Dermis microvascular lymphatic vessel endothelial cell (primary cell): Measurements from ENCODE around the gene SLC22A3. TPM values are rescaled to one million over a fixed set of nuclear protein-coding genes. Genes with fewer than 3 reads are reported as not detected.

Source experiments
- DNase-seq, 2 donors: peaks; one replicate each; pipeline versions ENCODE4 v3.0.0 to v3.0.0-alpha.2; 2010; ENCODE audit warnings: low read depth in 2 of 2
- total RNA-seq: library from RNA; depleted of rRNA; stranded (reverse); fragments of >200 nt; gene quantifications from 2 replicates; pipeline ENCODE4 v1.2.1, GENCODE V29; 2014

Gene SLC22A3
- total RNA-seq, 1 donor from 2014 or later: not detected

DNA sequence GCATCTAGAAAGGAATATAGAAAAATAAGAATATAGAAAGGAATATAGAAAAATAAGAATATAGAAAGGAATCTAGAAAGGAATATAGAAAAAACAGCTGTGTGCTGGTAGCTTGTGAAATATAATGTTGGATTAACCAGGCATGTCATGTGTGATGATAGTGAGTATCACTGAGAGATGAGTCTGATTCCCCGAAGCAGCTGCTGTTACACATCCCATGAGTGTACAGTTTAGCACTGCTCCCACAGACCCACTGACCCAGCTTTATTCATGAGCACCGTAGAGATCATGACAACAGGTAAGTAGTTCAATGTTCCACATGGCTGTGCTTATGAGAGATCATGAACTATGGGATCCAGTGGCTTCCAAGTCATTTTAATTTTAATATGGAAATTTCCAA is 64.8 kb downstream of the SLC22A3 start:
- DNase-seq: no peak

DNA sequence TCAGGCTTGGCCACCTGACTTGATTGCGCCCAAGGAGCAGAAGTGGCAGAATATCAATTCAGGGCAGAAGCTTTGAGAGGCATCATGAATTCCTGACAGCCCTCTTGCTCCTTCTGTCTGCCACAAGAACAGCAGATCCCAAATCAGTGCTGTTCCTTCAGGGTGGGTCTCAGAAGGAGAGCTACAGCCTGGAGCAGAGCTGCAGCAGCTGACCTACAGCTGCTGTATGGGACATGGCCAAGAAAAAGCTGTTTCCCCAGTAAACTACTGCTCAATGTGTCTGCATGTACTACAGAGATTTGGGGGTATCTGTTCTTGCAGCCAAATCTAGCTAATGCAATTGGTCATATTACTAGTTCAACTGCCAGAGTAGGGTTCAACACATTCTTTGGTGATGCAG is 69.0 kb downstream of the SLC22A3 start:
- no peak for DNase-seq

DNA sequence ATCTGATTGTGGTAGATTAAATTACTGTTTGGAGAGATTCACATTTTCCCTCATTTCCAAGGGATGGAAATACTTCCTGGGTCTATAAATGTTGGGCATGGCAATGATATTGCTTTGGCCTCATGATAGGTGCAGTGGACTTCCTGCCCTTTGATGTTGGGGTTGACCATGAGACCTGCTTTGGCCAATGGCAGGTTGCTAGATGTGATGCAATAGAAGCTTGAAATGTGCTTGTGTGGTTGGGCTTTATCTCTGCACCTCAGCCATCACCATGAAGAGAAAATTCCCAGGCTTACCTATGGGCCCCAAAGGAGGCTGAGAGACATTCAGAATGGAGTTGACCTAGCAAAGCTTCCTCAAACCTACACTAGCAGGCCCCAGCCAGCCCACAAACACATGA is 69.4 kb downstream of the SLC22A3 start:
- no peak for DNase-seq

DNA sequence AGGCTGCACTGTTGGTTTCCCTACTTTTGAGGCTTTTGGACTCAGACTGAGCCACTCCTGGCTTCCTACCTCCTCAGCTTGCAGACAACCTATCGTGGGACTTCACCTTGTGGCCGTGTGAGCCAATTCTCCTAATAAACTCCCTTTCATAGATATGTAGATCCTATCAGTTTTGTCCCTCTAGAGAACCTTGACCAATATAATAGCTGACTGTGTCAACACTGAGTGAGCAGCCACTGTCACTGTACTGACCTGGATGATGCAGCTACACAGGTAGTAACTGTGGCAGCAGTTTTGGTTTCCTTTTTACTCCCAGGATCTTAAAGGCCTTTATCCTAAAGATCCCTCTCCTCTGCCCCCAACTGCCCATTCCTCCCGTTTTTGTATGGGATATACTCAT is 70.2 kb downstream of the SLC22A3 start:
- DNase-seq: no peak

DNA sequence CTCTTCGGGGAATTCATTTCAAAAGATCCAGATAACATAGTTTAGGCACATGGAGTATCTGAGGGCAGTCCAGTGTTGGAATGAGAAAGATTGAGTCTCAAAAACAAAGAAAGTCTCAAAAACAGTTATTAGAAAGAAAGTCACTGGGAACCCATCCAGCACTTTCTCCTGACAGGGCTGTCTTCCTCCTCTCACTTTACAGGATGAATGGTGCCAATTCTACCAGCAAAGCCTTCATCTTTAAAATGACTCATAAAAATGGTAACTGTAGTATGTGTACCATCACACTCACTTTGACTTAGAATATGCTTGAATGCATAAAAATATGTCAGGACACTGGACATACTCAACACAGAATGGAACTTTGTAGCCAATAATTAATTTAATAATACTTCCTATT is 71.3 kb downstream of the SLC22A3 start:
- no peak for DNase-seq

DNA sequence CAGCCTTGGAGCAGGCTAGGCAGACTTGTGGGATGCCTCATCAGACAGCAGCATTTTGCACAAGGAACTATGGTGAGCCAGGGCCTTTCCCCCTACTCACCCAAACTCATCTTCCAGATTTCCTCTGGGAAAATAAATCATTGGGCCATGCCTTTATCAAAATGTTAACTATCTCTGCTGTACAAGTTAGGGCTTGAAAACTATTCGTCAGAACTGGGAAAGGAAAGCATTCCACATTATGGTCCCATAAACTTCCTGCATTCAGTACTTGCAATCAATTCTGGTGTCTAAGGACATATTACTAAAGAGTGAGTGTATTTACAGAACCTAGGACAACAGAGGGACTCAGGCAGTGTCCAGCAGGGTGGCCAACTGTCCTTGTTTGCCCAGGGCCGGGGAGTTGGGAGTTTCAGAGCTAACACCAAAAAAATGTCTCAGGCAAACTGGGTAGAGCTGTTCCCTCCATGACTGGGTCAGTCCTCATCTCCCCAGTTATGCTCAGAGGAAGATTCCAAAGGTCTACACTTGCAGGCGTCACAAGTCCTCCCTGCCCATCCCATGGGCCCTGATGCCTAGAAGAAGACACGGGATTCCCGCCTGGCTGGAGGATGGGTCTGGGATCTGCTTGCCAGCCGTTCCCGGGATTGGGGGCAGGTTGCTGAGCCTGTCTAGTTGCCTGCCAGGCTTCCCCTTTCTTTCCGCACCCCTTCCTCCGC is 72.2 kb downstream of the SLC22A3 start:
- DNase-seq: no peak

DNA sequence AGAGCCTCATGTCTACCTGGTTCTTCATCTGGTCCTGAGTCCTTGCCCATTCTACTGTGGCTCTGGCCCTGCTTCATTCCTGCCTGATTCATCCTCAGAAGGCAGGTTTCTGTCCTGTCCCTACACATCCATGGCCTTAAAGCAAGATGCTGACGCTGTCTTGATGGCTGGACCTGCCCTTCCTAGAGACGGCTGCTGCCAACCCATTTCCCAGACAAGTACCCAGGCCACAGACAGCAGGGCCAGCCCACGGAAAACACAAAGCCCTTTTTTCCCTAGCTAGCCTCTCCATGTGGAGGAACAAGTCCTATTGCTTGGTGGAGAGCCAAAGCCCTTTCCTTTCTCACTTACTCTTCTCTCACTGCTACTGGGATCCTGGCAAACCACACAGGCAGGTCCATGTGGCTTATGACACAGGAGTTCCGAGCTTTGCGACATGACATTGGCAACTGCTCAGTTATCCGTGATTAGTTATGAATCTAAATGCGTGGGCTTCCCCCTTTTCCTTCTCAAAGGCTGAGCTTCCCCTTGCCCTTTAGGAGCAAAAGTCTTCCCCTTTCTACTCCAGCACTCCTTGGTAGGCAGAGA is 72.9 kb downstream of the SLC22A3 start:
- no peak for DNase-seq

DNA sequence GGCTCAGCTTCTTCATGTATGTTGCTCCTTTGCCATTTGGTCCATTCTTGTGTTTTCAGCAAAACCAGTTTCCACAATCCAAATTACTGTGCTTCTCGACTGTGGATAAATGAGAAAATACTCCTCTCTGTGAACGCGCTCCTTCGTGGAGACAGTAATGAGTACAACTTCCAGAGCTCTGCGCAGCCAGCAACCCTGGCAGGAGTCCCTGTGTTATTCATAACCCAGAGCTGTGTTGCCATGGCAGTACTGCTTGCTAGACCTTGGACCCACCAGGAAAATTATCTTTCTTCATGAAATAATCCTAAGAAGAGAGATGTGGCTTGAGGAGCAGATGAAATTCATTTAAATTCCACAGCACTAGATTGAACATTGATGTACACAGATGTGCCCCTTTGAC is 73.7 kb downstream of the SLC22A3 start:
- no peak for DNase-seq

DNA sequence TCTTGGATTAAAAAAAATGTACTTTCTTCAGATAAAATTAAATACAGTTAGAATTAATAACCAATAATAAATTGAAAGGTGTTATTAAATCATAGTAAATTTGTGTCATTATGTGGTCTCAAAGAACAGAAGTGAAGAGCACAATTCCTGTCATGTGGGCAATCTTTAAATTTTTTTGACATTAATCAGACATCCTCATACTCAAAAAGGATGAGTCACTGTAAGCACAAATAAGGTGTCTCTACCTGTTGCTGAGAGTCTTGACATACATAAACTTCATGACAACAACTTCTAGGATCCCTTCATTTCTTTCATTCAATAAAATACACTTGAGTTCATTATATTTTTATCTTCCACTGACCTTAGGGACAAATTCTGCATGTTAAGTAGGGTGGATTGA is 76.1 kb downstream of the SLC22A3 start:
- DNase-seq: no peak

DNA sequence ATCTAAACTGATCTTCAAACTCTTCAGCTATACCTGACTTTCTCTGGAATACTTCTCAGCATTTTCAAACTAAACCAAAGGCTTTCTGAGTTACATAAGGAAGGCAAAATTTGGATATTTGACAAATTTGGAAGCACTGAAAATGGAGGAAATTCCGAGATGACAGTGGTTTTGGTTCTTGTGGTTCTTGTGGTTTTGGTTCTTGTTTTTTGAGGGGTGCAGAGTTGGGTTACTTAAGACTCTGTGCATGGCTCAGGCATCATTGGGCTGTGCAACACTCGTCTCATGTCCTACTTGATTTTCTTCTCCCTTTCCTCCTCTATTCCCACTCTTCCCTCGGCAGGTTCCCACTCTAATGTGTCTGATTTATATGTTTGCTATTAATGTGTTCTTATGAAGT is 78.0 kb downstream of the SLC22A3 start:
- no peak for DNase-seq

DNA sequence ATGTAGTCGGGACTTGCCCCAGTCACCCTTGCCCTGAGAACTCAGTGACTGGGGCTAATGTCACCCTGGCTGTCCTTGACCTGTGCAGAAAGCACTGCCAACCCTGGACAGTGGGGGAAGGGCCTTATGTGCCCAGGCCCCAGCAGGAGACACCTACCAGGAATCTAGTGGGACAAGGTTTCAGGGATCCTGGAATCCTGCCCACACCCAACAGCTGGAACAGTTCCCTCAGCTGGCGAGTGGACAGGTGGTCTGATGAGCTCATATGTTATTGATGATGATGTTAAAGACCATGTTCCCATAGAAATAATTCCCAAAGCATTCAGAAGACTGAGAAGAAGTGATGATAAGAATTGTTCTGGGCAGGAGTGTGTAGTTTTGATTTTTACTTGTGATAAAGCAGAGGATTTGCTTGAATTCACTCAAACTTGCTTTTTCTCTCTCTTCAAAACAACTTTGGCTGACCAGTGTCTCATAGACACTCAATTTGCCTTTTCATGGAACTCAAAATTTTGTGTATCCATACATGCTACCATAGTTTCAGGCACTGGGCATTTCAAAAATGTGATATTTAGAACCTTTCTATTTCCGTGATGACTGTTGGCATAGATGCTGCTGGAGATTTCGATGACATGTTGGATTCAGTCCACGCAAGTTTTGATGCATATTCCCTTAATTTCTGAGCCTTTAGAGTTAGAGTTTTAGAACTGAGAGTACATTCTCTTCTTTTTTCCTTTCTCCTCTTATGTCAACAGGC is 79.3 kb downstream of the SLC22A3 start:
- DNase-seq: no peak

DNA sequence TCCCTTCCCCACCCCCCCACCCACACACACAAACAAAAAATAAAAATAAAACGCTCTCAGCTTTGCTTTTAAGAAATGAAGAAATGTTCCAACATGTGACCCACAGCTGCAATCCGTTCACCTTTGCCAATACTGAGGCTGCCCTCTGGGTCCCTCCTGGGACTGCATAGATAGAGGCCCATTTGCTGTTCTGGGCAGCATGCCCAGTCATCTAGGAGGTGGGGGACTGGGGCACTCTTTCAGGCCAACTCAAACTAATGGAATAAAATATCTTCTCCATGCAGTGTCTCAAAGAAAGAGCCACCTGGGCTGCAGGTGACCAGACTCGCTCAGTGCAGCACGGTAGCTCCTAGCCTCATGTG is 79.9 kb downstream of the SLC22A3 start:
- DNase-seq: no peak

DNA sequence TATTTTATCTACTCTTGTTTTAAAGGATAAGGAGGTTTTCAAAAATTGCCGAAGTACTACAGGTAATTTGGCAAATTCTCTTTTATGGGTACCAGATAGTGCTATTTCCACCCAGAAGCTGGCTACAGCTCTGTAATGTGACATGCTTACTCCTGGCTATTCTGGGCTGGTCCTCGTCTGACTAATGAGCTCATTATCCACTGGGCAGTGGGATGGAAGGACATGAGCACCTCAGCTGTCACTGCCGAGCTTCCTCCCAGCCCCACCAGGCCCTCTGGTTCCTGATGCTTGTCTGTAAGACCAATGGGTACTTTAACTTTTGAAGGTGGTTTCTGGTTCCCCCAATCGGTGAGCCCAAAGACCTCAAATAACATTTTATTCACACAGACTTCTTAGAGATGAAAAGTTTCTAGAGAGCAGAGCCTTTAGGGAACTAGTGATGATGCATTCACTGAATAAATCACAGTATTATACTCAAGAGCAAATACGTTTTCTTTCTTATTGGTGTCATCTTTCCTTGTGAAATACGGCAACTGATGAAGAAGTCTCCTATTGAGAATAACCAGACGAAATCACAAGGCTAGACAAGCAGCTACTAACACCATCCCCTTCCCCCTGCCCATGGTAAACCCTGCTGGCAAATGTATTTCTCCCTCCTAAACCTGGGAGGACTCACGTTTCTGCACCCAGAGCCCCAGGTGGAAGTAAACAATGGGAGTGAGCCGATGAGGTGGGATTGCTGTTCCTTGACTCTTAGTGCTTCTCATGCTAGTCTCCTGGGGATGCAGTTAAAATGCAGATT is 80.8 kb downstream of the SLC22A3 start:
- DNase-seq: no peak

DNA sequence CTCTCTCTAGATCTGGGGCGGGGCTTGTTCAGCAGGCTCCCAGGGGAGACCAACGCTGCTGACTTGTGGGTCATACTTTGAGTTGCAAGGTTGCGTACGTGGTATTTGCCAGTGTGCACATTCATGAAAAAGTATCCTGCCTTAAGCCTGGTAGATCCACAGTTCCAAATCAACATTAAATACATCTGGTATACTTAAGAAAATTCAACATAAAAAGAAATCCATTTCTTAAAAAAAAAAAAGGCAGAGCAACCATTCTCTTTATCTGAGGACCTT is 81.4 kb downstream of the SLC22A3 start:
- DNase-seq: no peak

DNA sequence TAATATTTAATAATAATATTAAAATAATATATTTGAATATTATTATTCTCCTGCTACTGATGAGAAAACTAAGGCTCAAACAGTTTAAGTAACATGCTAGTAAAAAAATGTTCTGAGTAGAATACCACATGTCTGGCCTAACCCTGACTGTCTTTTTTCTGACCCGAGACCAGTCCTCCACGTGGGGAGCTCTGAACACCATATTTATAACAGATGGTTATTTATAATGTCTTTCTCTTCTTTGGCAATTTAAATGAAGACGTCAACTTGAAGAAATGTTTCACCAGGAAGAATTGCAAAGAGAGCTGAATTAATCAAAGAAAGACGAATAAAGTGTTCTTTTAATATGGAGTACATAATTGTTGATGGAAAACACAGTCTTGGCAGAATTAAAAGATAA is 82.0 kb downstream of the SLC22A3 start:
- no peak for DNase-seq

DNA sequence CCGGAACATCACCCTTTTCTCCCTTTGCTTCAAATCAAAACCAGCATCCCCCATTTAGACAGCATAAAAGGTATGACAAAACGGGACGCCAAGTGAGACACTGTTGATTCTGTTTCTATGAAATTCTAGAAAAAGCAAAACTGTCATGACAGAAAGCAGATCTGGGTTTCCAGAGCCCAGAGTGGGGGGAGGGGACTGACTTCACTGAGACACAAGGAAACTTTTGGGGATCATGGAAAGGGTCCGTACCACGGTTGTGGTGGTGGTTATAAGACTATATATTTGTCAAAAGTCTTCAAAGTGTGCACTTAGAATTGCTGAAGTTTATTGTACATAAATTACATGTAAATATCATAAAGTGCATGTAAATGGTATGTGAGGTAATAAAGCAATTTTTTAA is 82.6 kb downstream of the SLC22A3 start:
- no peak for DNase-seq

DNA sequence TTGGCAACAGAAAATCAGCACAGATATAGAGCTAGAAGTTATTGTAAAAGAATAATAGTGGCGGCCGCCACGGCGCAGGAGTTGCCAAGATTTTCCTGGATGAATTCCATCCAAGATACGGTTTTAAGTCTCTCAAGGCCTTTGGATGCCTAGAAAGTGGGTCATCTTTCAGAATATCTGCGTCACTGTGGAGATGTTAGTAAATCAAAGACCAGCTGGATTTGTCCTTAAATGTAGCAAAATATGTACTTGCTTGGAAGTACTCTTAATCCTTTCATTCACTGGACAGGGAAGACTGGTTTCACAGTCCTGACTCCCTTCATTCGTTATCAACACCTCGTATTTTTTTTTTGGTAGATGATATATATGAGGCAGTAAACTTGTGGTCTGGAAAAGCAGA is 83.0 kb downstream of the SLC22A3 start:
- no peak for DNase-seq

DNA sequence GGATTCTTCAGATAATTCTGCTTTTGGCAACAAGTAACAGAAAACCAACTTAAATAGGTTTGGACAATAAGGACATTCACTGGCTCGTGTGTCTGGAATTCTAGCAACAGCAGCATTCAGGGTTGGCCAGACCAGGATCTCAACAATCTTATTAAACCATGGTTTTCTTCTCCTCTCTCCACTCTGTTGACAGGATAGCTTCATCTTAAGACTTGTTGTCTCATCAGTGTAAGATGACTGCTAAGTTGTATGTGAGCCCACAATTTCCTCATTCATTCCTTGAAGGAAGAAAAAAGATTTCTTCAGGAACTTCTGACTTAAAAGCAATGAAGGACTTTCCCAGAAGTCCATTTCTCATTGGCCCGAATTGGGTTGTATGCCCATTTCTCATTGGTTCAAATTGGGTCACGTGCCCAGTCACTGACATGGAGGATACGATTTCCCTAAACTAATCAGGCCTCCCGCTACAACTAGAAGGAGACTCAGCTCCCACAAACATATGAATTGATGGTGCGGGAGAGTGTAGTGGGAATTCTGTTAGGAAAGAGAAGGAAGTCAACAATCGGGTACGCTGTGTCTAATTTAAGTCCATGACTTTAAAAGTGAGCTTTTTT is 83.7 kb downstream of the SLC22A3 start:
- no peak for DNase-seq

DNA sequence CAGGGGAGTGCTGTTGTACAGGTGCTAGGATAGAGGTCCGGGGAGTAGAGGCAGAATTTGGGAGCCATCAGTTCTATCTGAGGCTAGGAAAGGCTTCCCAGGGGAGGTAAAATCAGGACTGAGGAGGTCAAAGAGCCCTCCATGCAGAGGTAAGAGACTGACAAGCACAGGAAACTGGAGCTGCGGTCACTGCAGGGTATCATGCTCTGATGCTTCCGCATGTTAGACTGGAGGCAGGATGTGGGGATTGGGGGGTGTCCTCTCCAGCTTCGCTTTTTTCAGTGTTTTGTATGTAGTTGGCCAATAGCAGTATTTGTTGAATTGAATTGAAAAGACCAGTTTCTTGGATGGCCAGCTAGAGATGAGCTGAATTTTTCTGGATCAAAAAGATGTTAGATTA is 87.8 kb downstream of the SLC22A3 start:
- DNase-seq: no peak

DNA sequence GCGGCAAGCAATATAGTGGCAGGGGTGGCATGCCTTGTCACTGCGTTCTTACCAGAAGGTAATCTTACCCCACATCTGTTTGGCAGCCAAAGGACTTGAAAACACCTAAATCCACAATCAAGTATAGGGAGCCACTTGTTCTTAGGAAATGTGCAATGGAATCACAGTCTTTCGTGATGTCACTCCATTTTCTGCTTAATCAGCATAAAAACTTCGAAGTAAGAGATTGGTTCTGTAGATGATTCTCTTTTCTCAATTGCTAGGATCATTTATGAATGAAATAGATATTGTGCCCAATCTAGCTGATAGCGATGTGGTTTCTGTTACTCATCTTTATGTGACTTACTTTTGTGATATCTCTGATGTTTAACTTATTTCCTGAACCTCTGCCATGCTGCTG is 89.0 kb downstream of the SLC22A3 start:
- DNase-seq: no peak

DNA sequence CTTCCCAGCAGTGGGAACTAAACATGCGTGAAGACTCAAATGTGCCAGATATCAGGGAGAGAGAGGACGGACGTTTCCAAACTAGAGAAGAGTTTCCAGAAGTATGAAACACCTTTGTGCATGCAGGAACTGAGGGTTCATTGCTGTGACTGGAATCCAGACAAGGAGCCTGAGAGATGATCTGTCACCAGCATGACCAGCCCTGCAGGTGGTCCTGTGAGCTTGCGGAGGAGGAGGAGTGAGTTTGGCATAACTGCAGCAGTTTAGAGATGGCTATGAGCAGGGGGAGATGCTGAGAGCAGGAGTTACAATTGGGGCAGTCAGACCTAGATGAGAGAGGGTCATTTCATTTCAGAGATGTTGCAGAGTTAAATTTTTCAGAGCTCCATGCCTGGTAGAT is 89.6 kb downstream of the SLC22A3 start:
- no peak for DNase-seq

DNA sequence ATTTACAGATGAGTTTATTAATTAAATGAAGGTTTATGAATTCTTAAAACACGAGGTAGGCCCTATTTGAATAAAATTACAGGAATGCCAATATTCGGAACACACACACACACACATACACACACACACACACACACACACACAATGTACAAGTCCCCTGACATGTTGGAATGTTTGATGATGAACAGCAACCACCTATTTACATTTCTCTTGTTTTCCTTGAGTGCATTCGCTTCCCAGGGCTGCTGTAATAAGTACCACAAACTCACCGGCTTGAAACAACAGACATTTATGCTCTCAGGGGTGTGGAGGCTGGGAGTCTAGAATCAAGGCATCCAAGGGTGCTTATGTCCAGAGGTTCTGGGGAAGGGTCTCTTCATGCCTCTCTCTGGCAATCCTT is 90.3 kb downstream of the SLC22A3 start:
- no peak for DNase-seq
